DND-41 (cell line): ENCODE data around the gene MELTF.

Experiments used
- ATAC-seq: fragments of 200-7000 bp; cut with Tn5 transposase; 3 replicates; pipeline ENCODE4 v1.9.1; 2021; ENCODE audit warnings: low read depth; ENCODE audit not compliant: insufficient read depth
- DNase-seq: peaks from one replicate; pipeline ENCODE4 v3.0.0-alpha.2; 2020
- H2AFZ ChIP-seq: 2 replicates; pipeline ENCODE4 v1.6.0; 2012; ENCODE audit warnings: low read depth, low read length
- H3K27ac ChIP-seq: 2 replicates; pipeline ENCODE4 v1.5.1; 2012; ENCODE audit warnings: low read length, inconsistent platforms
- H3K27me3 ChIP-seq: fragments of 200-600 bp; sonication (generic); 2 replicates; pipeline ENCODE4 v1.6.0; 2012; ENCODE audit warnings: low read length, mild to moderate bottlenecking, inconsistent platforms; ENCODE audit not compliant: insufficient read depth, poor library complexity
- H3K36me3 ChIP-seq: 2 replicates; pipeline ENCODE4 v1.5.1; 2012; ENCODE audit warnings: low read length, inconsistent platforms; ENCODE audit not compliant: insufficient read depth
- H3K4me1 ChIP-seq: 2 replicates; pipeline ENCODE4 v1.5.1; 2012; ENCODE audit warnings: mild to moderate bottlenecking, low read length; ENCODE audit not compliant: insufficient read depth
- H3K4me2 ChIP-seq: 2 replicates; pipeline ENCODE4 v1.6.0; 2012; ENCODE audit warnings: mild to moderate bottlenecking, moderate library complexity, low read length, inconsistent platforms; ENCODE audit not compliant: insufficient read depth
- H3K4me3 ChIP-seq, 2 experiments: fragments of 200-600 bp in 1 of 2; shearing (Covaris generic) in 1 of 2; 2 replicates each; pipeline ENCODE4 v1.5.1; 2012 to 2016; ENCODE audit warnings: inconsistent platforms in 2 of 2, low read length in 2 of 2, mild to moderate bottlenecking in 2 of 2, low read depth in 1 of 2, moderate library complexity in 1 of 2
- H3K79me2 ChIP-seq: 2 replicates; pipeline ENCODE4 v1.6.0; 2012; ENCODE audit warnings: low read length, inconsistent platforms; ENCODE audit not compliant: insufficient read depth
- H3K9ac ChIP-seq: 2 replicates; pipeline ENCODE4 v1.6.0; 2012; ENCODE audit warnings: low read depth, mild to moderate bottlenecking, inconsistent platforms, low read length, moderate library complexity
- H3K9me3 ChIP-seq: 2 replicates; pipeline ENCODE4 v1.5.1; 2012; ENCODE audit warnings: low read length, moderate library complexity, mild to moderate bottlenecking, inconsistent platforms; ENCODE audit not compliant: insufficient read depth, severe bottlenecking
- H4K20me1 ChIP-seq: 2 replicates; pipeline ENCODE4 v1.6.0; 2012; ENCODE audit warnings: low read length; ENCODE audit not compliant: insufficient read depth
- CTCF ChIP-seq: IDR thresholded peaks from 2 replicates; pipeline ENCODE4 v1.5.1; 2012; ENCODE audit warnings: borderline replicate concordance, low read length, moderate library complexity, mild to moderate bottlenecking; ENCODE audit not compliant: poor library complexity, severe bottlenecking; ENCODE audit errors: extremely low read depth
- EZH2 ChIP-seq: IDR thresholded peaks from 3 replicates; pipeline ENCODE4 v1.6.1; 2012; ENCODE audit warnings: borderline replicate concordance, low read depth, mild to moderate bottlenecking, moderate library complexity, low read length, inconsistent platforms; ENCODE audit not compliant: severe bottlenecking

MELTF gene

GRCh38 chr3:196985298-196985697, 44.3 kb downstream of the MELTF start:
- Histone ChIP-seq H3K9me3 (peaks cover 7% of the 10 kb centered on the region), H2AFZ (no peak overlapping the region), H3K4me1 (no peaks in the 10 kb centered on the region), H3K4me2 (no peak overlapping the region), H3K36me3 (no peaks in the 10 kb centered on the region), H3K79me2 (no peaks in the 10 kb centered on the region), H4K20me1 (no peaks in the 10 kb centered on the region), H3K9ac (no peak overlapping the region), H3K27ac (no peak overlapping the region), H3K27me3 (no peaks in the 10 kb centered on the region), H3K4me3 (no peak overlapping the region)
- ATAC-seq (no peak), DNase-seq (no peak)
- no peak for TF ChIP-seq EZH2
- TF ChIP-seq CTCF, result no peak

GRCh38 chr3:196983186-196983585, 46.4 kb downstream of the MELTF start:
- Histone ChIP-seq H3K27ac (no peak overlapping the region), H3K36me3 (no peaks in the 10 kb centered on the region), H3K9me3 (peaks cover 7% of the 10 kb centered on the region), H4K20me1 (no peaks in the 10 kb centered on the region), H2AFZ (no peak overlapping the region), H3K4me2 (no peak overlapping the region), H3K9ac (no peak overlapping the region), H3K4me1 (no peaks in the 10 kb centered on the region), H3K79me2 (no peaks in the 10 kb centered on the region), H3K4me3 (no peak overlapping the region), H3K27me3 (no peaks in the 10 kb centered on the region)
- no peak for DNase-seq
- no peak for ATAC-seq
- no peak for TF ChIP-seq EZH2
- no peak for TF ChIP-seq CTCF

GRCh38 chr3:196981657-196982056, 48.0 kb downstream of the MELTF start:
- H3K27me3 ChIP-seq, result no peaks in the 10 kb centered on the region
- ATAC-seq, result no peak
- no peaks in the 10 kb centered on the region for H4K20me1 ChIP-seq
- peaks cover 7% of the 10 kb centered on the region for H3K9me3 ChIP-seq
- no peak for DNase-seq
- H3K27ac ChIP-seq, result no peak overlapping the region
- H3K4me2 ChIP-seq, result no peak overlapping the region
- H3K4me3 ChIP-seq, result no peak overlapping the region
- no peaks in the 10 kb centered on the region for H3K36me3 ChIP-seq
- H3K9ac ChIP-seq, result no peak overlapping the region
- no peak for TF ChIP-seq CTCF
- TF ChIP-seq EZH2, result no peak
- no peaks in the 10 kb centered on the region for H3K79me2 ChIP-seq
- H3K4me1 ChIP-seq, result no peaks in the 10 kb centered on the region
- no peak overlapping the region for H2AFZ ChIP-seq

GRCh38 chr3:196979545-196979944, 50.1 kb downstream of the MELTF start:
- Histone ChIP-seq H3K4me1 (no peaks in the 10 kb centered on the region), H3K36me3 (no peaks in the 10 kb centered on the region), H4K20me1 (no peaks in the 10 kb centered on the region), H3K79me2 (no peaks in the 10 kb centered on the region), H3K9me3 (peaks cover 7% of the 10 kb centered on the region), H3K27ac (no peak overlapping the region), H3K9ac (no peak overlapping the region), H2AFZ (no peak overlapping the region), H3K4me3 (no peak overlapping the region), H3K27me3 (no peaks in the 10 kb centered on the region), H3K4me2 (no peak overlapping the region)
- ATAC-seq (no peak), DNase-seq (no peak)
- TF ChIP-seq EZH2, result no peak
- TF ChIP-seq CTCF, result no peak
